Neuron (in vitro differentiated cells): ENCODE results near the gene AOC2.
"Not testable (repeated sequence)": the region's sequence is repeated elsewhere in the genome, so short reads cannot be mapped to it uniquely, and the experiment has no call there.

ENCODE experiments used
- H2AFZ ChIP-seq: one replicate; pipeline ENCODE4 v1.6.1; 2013; ENCODE audit warnings: low read depth, mild to moderate bottlenecking, inconsistent platforms, low read length, moderate library complexity
- H3K27me3 ChIP-seq: one replicate; pipeline ENCODE4 v1.6.1; 2013; ENCODE audit warnings: low read length; ENCODE audit not compliant: insufficient read depth
- H3K36me3 ChIP-seq: one replicate; pipeline ENCODE4 v1.6.1; 2013; ENCODE audit warnings: low read length; ENCODE audit not compliant: insufficient read depth
- H3K4me1 ChIP-seq: one replicate; pipeline ENCODE4 v1.6.1; 2013; ENCODE audit warnings: low read length; ENCODE audit not compliant: insufficient read depth
- H3K4me3 ChIP-seq: 2 replicates; pipeline ENCODE4 v1.5.1; 2013; ENCODE audit warnings: mild to moderate bottlenecking, low read length, moderate library complexity
- H3K9me3 ChIP-seq: one replicate; pipeline ENCODE4 v1.6.1; 2013; ENCODE audit warnings: low read length

AOC2 gene

GRCh38 chr17:42843358-42843934 is 934 bp upstream of the AOC2 start:
- H2AFZ ChIP-seq = no peak overlapping the region
- peaks cover 60% of the 10 kb centered on the region for H3K36me3 ChIP-seq
- H3K27me3 ChIP-seq = no peaks in the 10 kb centered on the region
- H3K4me3 ChIP-seq = no peak overlapping the region
- no peaks in the 10 kb centered on the region for H3K9me3 ChIP-seq
- H3K4me1 ChIP-seq = no peaks in the 10 kb centered on the region

GRCh38 chr17:42844761-42845555 is 578 bp downstream of the AOC2 start:
- no peak overlapping the region for H2AFZ ChIP-seq
- peaks cover 48% of the 10 kb centered on the region for H3K36me3 ChIP-seq
- no peak overlapping the region for H3K4me3 ChIP-seq
- H3K4me1 ChIP-seq = no peaks in the 10 kb centered on the region
- no peaks in the 10 kb centered on the region for H3K9me3 ChIP-seq
- H3K27me3 ChIP-seq = no peaks in the 10 kb centered on the region

GRCh38 chr17:42845556-42845917 is 1.2 kb downstream of the AOC2 start:
- no peaks in the 10 kb centered on the region for H3K9me3 ChIP-seq
- peaks cover 46% of the 10 kb centered on the region for H3K36me3 ChIP-seq
- H2AFZ ChIP-seq = no peak overlapping the region
- no peaks in the 10 kb centered on the region for H3K4me1 ChIP-seq
- H3K4me3 ChIP-seq = no peak overlapping the region
- H3K27me3 ChIP-seq = no peaks in the 10 kb centered on the region

- Histone ChIP-seq H2AFZ (no peak overlapping the region), H3K36me3 (peaks cover 43% of the 10 kb centered on the region), H3K9me3 (no peaks in the 10 kb centered on the region), H3K27me3 (no peaks in the 10 kb centered on the region), H3K4me1 (no peaks in the 10 kb centered on the region), H3K4me3 (no peak overlapping the region)
Observed at GRCh38 chr17:42845918-42846593, 1.7 kb downstream of the AOC2 start.

- H3K4me3 ChIP-seq = no peak overlapping the region
- H3K36me3 ChIP-seq = peaks cover 36% of the 10 kb centered on the region
- H3K27me3 ChIP-seq = no peaks in the 10 kb centered on the region
- H3K9me3 ChIP-seq = no peaks in the 10 kb centered on the region
- H3K4me1 ChIP-seq = no peaks in the 10 kb centered on the region
- H2AFZ ChIP-seq = no peak overlapping the region
Observed at GRCh38 chr17:42846594-42847280, 2.4 kb downstream of the AOC2 start.

- Histone ChIP-seq H3K36me3 (peaks cover 23% of the 10 kb centered on the region), H3K9me3 (no peaks in the 10 kb centered on the region), H2AFZ (no peak overlapping the region), H3K4me1 (no peaks in the 10 kb centered on the region), H3K27me3 (no peaks in the 10 kb centered on the region), H3K4me3 (no peak overlapping the region)
Observed at GRCh38 chr17:42848093-42848492, 3.7 kb downstream of the AOC2 start.

GRCh38 chr17:42849031-42849430 is 4.7 kb downstream of the AOC2 start:
- H2AFZ ChIP-seq = no peak overlapping the region
- no peaks in the 10 kb centered on the region for H3K9me3 ChIP-seq
- no peaks in the 10 kb centered on the region for H3K27me3 ChIP-seq
- no peak overlapping the region for H3K4me3 ChIP-seq
- peaks cover 17% of the 10 kb centered on the region for H3K36me3 ChIP-seq
- H3K4me1 ChIP-seq = no peaks in the 10 kb centered on the region

- H3K36me3 ChIP-seq = peaks cover 11% of the 10 kb centered on the region
- H2AFZ ChIP-seq = no peak overlapping the region
- no peak overlapping the region for H3K4me3 ChIP-seq
- no peaks in the 10 kb centered on the region for H3K4me1 ChIP-seq
- no peaks in the 10 kb centered on the region for H3K27me3 ChIP-seq
- no peaks in the 10 kb centered on the region for H3K9me3 ChIP-seq
Observed at GRCh38 chr17:42849451-42850181, 5.2 kb downstream of the AOC2 start.

GRCh38 chr17:42850954-42851353 is 6.6 kb downstream of the AOC2 start, which contains the start of gene AOC3:
Gene AOC3 (plus strand): TSS chr17:42851199. CDS start chr17:42851344, 145 bp downstream.
- Histone ChIP-seq H3K4me3 (no peak within 1 kb of the TSS), H3K27me3 (no peaks in the 10 kb centered on the region)

GRCh38 chr17:42851371-42852240 is 7.2 kb downstream of the AOC2 start:
- H3K36me3 ChIP-seq, H3K4me3 ChIP-seq, H3K9me3 ChIP-seq, H3K4me1 ChIP-seq, H3K27me3 ChIP-seq, H2AFZ ChIP-seq: not testable (repeated sequence)

More at GRCh38 chr17:42850954-42851353, 6.6 kb downstream of the AOC2 start, which contains the start of gene AOC3:
- H3K9me3 ChIP-seq = no peaks in the 10 kb centered on the region
- H2AFZ ChIP-seq = no peak within 1 kb of the TSS
- H3K36me3 ChIP-seq = no peaks in the 10 kb centered on the region
- peaks cover 5% of the 10 kb centered on the region for H3K4me1 ChIP-seq

GRCh38 chr17:42852351-42852750 is 8.0 kb downstream of the AOC2 start:
- Histone ChIP-seq H3K4me1 (peaks cover 5% of the 10 kb centered on the region), H2AFZ (no peak overlapping the region), H3K27me3 (no peaks in the 10 kb centered on the region), H3K9me3 (no peaks in the 10 kb centered on the region), H3K4me3 (no peak overlapping the region), H3K36me3 (no peaks in the 10 kb centered on the region)

GRCh38 chr17:42853004-42853403 is 8.6 kb downstream of the AOC2 start:
- no peak overlapping the region for H2AFZ ChIP-seq
- no peaks in the 10 kb centered on the region for H3K36me3 ChIP-seq
- peaks cover 5% of the 10 kb centered on the region for H3K4me1 ChIP-seq

More at GRCh38 chr17:42853004-42853403, 8.6 kb downstream of the AOC2 start:
- H3K27me3 ChIP-seq = no peaks in the 10 kb centered on the region
- H3K9me3 ChIP-seq = no peaks in the 10 kb centered on the region
- H3K4me3 ChIP-seq = no peak overlapping the region
